Lung (tissue), 12 donors: ENCODE measurements around the gene ULK4. TPM values are rescaled to one million over a fixed set of nuclear protein-coding genes. Genes with fewer than 3 reads are reported as not detected.

ENCODE experiments used
- ATAC-seq: fragments of 200-7000 bp; cut with Tn5 transposase; one replicate; pipeline ENCODE4 v1.9.1; 2020; ENCODE audit warnings: moderate number of reproducible peaks; ENCODE audit not compliant: insufficient read depth, low FRiP score
- DNase-seq, 3 donors: peaks; one replicate each; pipeline ENCODE4 v3.0.0-alpha.2; 2013 to 2017
- H3K27ac ChIP-seq, 2 donors: one replicate each; pipeline ENCODE4 v1.5.1; 2013; ENCODE audit warnings: mild to moderate bottlenecking in 2 of 2, moderate library complexity in 2 of 2, control low read depth in 1 of 2, inconsistent platforms in 1 of 2, low read depth in 1 of 2, low read length in 1 of 2
- H3K27me3 ChIP-seq, 3 donors: one replicate each; pipeline ENCODE4 v1.5.1; 2013; ENCODE audit warnings: low read length in 2 of 3; ENCODE audit not compliant: control insufficient read depth in 3 of 3, insufficient read depth in 3 of 3
- H3K36me3 ChIP-seq, 4 donors: one replicate each; pipeline ENCODE4 v1.5.1; 2013; ENCODE audit warnings: low read length in 4 of 4, mild to moderate bottlenecking in 1 of 4, moderate library complexity in 1 of 4; ENCODE audit not compliant: control insufficient read depth in 4 of 4, insufficient read depth in 4 of 4
- H3K4me1 ChIP-seq, 5 donors: one replicate each; pipeline ENCODE4 v1.5.1; 2013; ENCODE audit warnings: low read length in 5 of 5, mild to moderate bottlenecking in 2 of 5, moderate library complexity in 1 of 5; ENCODE audit not compliant: control insufficient read depth in 5 of 5, insufficient read depth in 5 of 5
- H3K4me3 ChIP-seq: one replicate; pipeline ENCODE4 v1.5.1; 2013; ENCODE audit warnings: mild to moderate bottlenecking, control low read depth, moderate library complexity
- H3K9ac ChIP-seq, 2 donors: one replicate each; pipeline ENCODE4 v1.5.1; 2013; ENCODE audit warnings: low read length in 2 of 2, control low read depth in 1 of 2; ENCODE audit not compliant: insufficient read depth in 1 of 2
- H3K9me3 ChIP-seq, 4 donors: one replicate each; pipeline ENCODE4 v1.5.1; 2013; ENCODE audit warnings: low read length in 3 of 4, mild to moderate bottlenecking in 1 of 4, moderate library complexity in 1 of 4; ENCODE audit not compliant: control insufficient read depth in 4 of 4, insufficient read depth in 3 of 4
- CTCF ChIP-seq: IDR thresholded peaks from 2 replicates; pipeline ENCODE4 v1.5.1; 2012; ENCODE audit warnings: mild to moderate bottlenecking; ENCODE audit errors: control extremely low read depth, extremely low read depth
- WGBS, 2 donors: extraction: QIAGEN DNeasy Blood & Tissue Kit; methylation state at CpG; one replicate each; pipeline ENCODE4 v1.1.7; 2013; 5-methylcytosine and 5-hydroxymethylcytosine counted together
- polyA plus RNA-seq, 2 donors: library from polyadenylated mRNA; stranded (reverse); fragments of 200-250 nt; gene quantifications; one replicate each; pipeline ENCODE4 v1.2.1, GENCODE V29; 2013
- total RNA-seq, 2 donors: library from RNA; depleted of rRNA in 1 of 2; stranded (reverse); fragments of >200 nt in 1 of 2; gene quantifications; one replicate each; pipeline ENCODE4 v1.2.1, GENCODE V29; 2014 to 2021
- donor health status: control.
- donor health status: control.
- donor health status: Bipolar disorder and iron deficiency.
- donor health status: healthy.
- donor health status: DM: yes; HTN: yes; CAD: no.

ULK4 gene
- total and polyA plus RNA-seq, 4 donors = 2.8 to 56.0 (median 12.6) TPM

GRCh38 chr3:41575724-41576123, 386.2 kb downstream of the ULK4 start:
- WGBS, 2 donors = 63 to 71% methylated on average over 3 of the region's 3 CpGs
- DNase-seq = no peak

GRCh38 chr3:41574900-41575299, 387.0 kb downstream of the ULK4 start:
- no peak for DNase-seq
- WGBS, 2 donors = 44 to 60% methylated on average over 2 of the region's 2 CpGs
- H3K27ac ChIP-seq = no peak overlapping the region
- no peak overlapping the region for H3K9ac ChIP-seq
- no peak for ATAC-seq
- H3K36me3 ChIP-seq = no peaks in the 10 kb centered on the region
- H3K9me3 ChIP-seq = no peaks in the 10 kb centered on the region
- no peak for TF ChIP-seq CTCF
- H3K4me1 ChIP-seq = no peaks in the 10 kb centered on the region
- no peak overlapping the region for H3K4me3 ChIP-seq
- H3K27me3 ChIP-seq = no peaks in the 10 kb centered on the region

More at GRCh38 chr3:41575724-41576123, 386.2 kb downstream of the ULK4 start:
- Histone ChIP-seq H3K4me3 (no peak overlapping the region), H3K27me3 (no peaks in the 10 kb centered on the region), H3K9ac (no peak overlapping the region), H3K4me1 (no peaks in the 10 kb centered on the region), H3K27ac (no peak overlapping the region), H3K36me3 (no peaks in the 10 kb centered on the region), H3K9me3 (no peaks in the 10 kb centered on the region)
- ATAC-seq = no peak
- TF ChIP-seq CTCF = no peak

GRCh38 chr3:41573591-41573990, 388.3 kb downstream of the ULK4 start:
- Histone ChIP-seq H3K4me1 (no peaks in the 10 kb centered on the region), H3K27me3 (no peaks in the 10 kb centered on the region), H3K9ac (no peak overlapping the region), H3K4me3 (no peak overlapping the region), H3K27ac (no peak overlapping the region), H3K36me3 (no peaks in the 10 kb centered on the region), H3K9me3 (no peaks in the 10 kb centered on the region)
- no peak for TF ChIP-seq CTCF
- 96 to 97% methylated on average over 4 of the region's 4 CpGs for WGBS, 2 donors
- ATAC-seq (no peak), DNase-seq (no peak)

GRCh38 chr3:41572092-41572491, 389.8 kb downstream of the ULK4 start:
- Histone ChIP-seq H3K36me3 (no peaks in the 10 kb centered on the region), H3K9ac (no peak overlapping the region), H3K4me3 (no peak overlapping the region), H3K4me1 (no peaks in the 10 kb centered on the region), H3K9me3 (no peaks in the 10 kb centered on the region), H3K27me3 (no peaks in the 10 kb centered on the region), H3K27ac (no peak overlapping the region)
- TF ChIP-seq CTCF = no peak
- no peak for DNase-seq
- WGBS, 2 donors = 95 to 97% methylated on average over 1 of the region's 1 CpG
- ATAC-seq = no peak
